ENCODE results near the gene TPGS2. TPM values are rescaled to one million over a fixed set of nuclear protein-coding genes. Genes with fewer than 3 reads are reported as not detected.

The TPGS2 gene
- total and polyA plus RNA-seq, 9 donors = 55.9 to 122 (median 74.1) TPM

GRCh38 chr18:36811955-36812354 lies 16.8 kb downstream of the TPGS2 start:
- TF ChIP-seq EP300 (IDR thresholded peaks at IDR 0.05) (no peak), POLR2A (IDR thresholded peaks at IDR 0.05) (no peak), CTCF (IDR thresholded peaks at IDR 0.05) (no peak)
- intact Hi-C loops (cut with DNase I) = loop anchor here in 1 of 4 donors (10.0 kb wide), 1 partner anchor 517 kb away; the partner anchor contains the start of gene FHOD3
- Histone ChIP-seq H3K4me3 (no peak overlapping the region), H3K4me1 (ENCODE audit: insufficient read depth) (peaks cover 7% of the 10 kb centered on the region), H3K9me3 (no peaks in the 10 kb centered on the region), H3K27me3 (no peaks in the 10 kb centered on the region), H3K27ac (peak overlapping the region in 1 of 2 donors; percentile 9), H3K36me3 (no peaks in the 10 kb centered on the region)
- no peak for DNase-seq

GRCh38 chr18:36811430-36811829 lies 17.4 kb downstream of the TPGS2 start:
- no peak for TF ChIP-seq CTCF (IDR thresholded peaks at IDR 0.05)
- no peak for TF ChIP-seq POLR2A (IDR thresholded peaks at IDR 0.05)
- TF ChIP-seq EP300 (IDR thresholded peaks at IDR 0.05) = no peak
- no peaks in the 10 kb centered on the region for H3K36me3 ChIP-seq
- 16 to 32% (median 26%) methylated on average over 3 of the region's 3 CpGs for WGBS, 3 donors
- intact Hi-C loops (cut with DNase I) = loop anchor here in 1 of 4 donors (10.0 kb wide), 1 partner anchor 517 kb away; the partner anchor contains the start of gene FHOD3
- H3K27me3 ChIP-seq = no peaks in the 10 kb centered on the region
- no peak overlapping the region for H3K4me3 ChIP-seq
- peak in 1 of 5 donors; percentile 40 for DNase-seq
- H3K27ac ChIP-seq = no peak overlapping the region
- no peaks in the 10 kb centered on the region for H3K9me3 ChIP-seq
- H3K4me1 ChIP-seq (ENCODE audit: insufficient read depth) = peaks cover 7% of the 10 kb centered on the region

- Histone ChIP-seq H3K9me3 (no peaks in the 10 kb centered on the region), H3K4me1 (ENCODE audit: insufficient read depth) (peaks cover 6% of the 10 kb centered on the region), H3K4me3 (no peak overlapping the region), H3K27me3 (no peaks in the 10 kb centered on the region), H3K36me3 (no peaks in the 10 kb centered on the region), H3K27ac (no peak overlapping the region)
- TF ChIP-seq POLR2A (IDR thresholded peaks at IDR 0.05) (no peak), CTCF (IDR thresholded peaks at IDR 0.05) (peak; percentile 47 to 59 (median 54))
- peak in 3 of 5 donors; percentile 11 to 30 (median 26) for DNase-seq
- intact Hi-C loops (cut with DNase I) = loop anchor here in 1 of 4 donors (10.0 kb wide), 2 partner anchors 105 to 515 kb away; partner anchors contain the start of gene FHOD3
- WGBS, 3 donors = 41 to 44% (median 43%) methylated on average over 6 of the region's 6 CpGs
Measured at GRCh38 chr18:36809590-36810381, 19.0 kb downstream of the TPGS2 start.

- 71 to 91% (median 80%) methylated on average over 2 of the region's 2 CpGs for WGBS, 3 donors
Measured at GRCh38 chr18:36808681-36809080, 20.1 kb downstream of the TPGS2 start.

More at GRCh38 chr18:36808681-36809080, 20.1 kb downstream of the TPGS2 start:
- no peaks in the 10 kb centered on the region for H3K27me3 ChIP-seq
- H3K27ac ChIP-seq = no peak overlapping the region
- no peak overlapping the region for H3K4me3 ChIP-seq
- peaks cover 6% of the 10 kb centered on the region for H3K4me1 ChIP-seq (ENCODE audit: insufficient read depth)
- no peaks in the 10 kb centered on the region for H3K9me3 ChIP-seq
- no peaks in the 10 kb centered on the region for H3K36me3 ChIP-seq
- no peak for TF ChIP-seq EP300 (IDR thresholded peaks at IDR 0.05)
- no peak for TF ChIP-seq POLR2A (IDR thresholded peaks at IDR 0.05)
- TF ChIP-seq CTCF (IDR thresholded peaks at IDR 0.05) = no peak
- DNase-seq = no peak
- intact Hi-C loops (cut with DNase I) = loop anchor here in 1 of 4 donors (10.0 kb wide), 1 partner anchor 104 kb away; no protein-coding TSS in a partner anchor
